Neural cell (in vitro differentiated cells): ENCODE results near the gene FAM117A. TPM values are rescaled to one million over a fixed set of nuclear protein-coding genes. Genes with fewer than 3 reads are reported as not detected.

Experiments used
- H2AFZ ChIP-seq: fragments of 200-600, 300-800 bp; sonication (generic), shearing (Covaris generic); 2 replicates; pipeline ENCODE4 v1.6.0; 2014; ENCODE audit warnings: low read depth, mild to moderate bottlenecking, antibody characterized with exemption, low read length, moderate library complexity
- H3F3A ChIP-seq: fragments of 200-600 bp; shearing (Covaris generic); 2 replicates; pipeline ENCODE4 v1.6.1; 2016; ENCODE audit warnings: mild to moderate bottlenecking, moderate library complexity, mixed read lengths, antibody characterized with exemption, low read length; ENCODE audit not compliant: insufficient read depth, poor library complexity, severe bottlenecking
- H3K27ac ChIP-seq: fragments of 200-600, 300-800 bp; sonication (generic), shearing (Covaris generic); 2 replicates; pipeline ENCODE4 v1.5.1; 2014; ENCODE audit warnings: mild to moderate bottlenecking, low read length, moderate library complexity
- H3K27me3 ChIP-seq: fragments of 300-800, 200-600 bp; sonication (generic), shearing (Covaris generic); 2 replicates; pipeline ENCODE4 v1.6.0; 2014; ENCODE audit warnings: mild to moderate bottlenecking, low read depth, low read length, moderate library complexity; ENCODE audit not compliant: insufficient read depth
- H3K36me3 ChIP-seq: fragments of 300-800, 200-600 bp; sonication (generic), shearing (Covaris generic); 2 replicates; pipeline ENCODE4 v1.5.1; 2014; ENCODE audit warnings: mild to moderate bottlenecking, antibody characterized with exemption, low read length, moderate library complexity; ENCODE audit not compliant: insufficient read depth
- H3K4me2 ChIP-seq: fragments of 300-800, 200-600 bp; sonication (generic), shearing (Covaris generic); 2 replicates; pipeline ENCODE4 v1.6.0; 2014; ENCODE audit warnings: mild to moderate bottlenecking, low read length
- H3K4me3 ChIP-seq: fragments of 300-800, 200-600 bp; sonication (generic), shearing (Covaris generic); 2 replicates; pipeline ENCODE4 v1.5.1; 2014; ENCODE audit warnings: mild to moderate bottlenecking, low read length, moderate library complexity
- H3K79me2 ChIP-seq: fragments of 200-600 bp; shearing (Covaris generic); replicated peaks from 2 replicates; pipeline ENCODE4 v1.6.0; 2014; ENCODE audit warnings: mild to moderate bottlenecking, low read length, moderate library complexity; ENCODE audit not compliant: insufficient read depth
- H3K9ac ChIP-seq: fragments of 300-800, 200-600 bp; sonication (generic), shearing (Covaris generic); 2 replicates; pipeline ENCODE4 v1.6.1; 2016; ENCODE audit warnings: mild to moderate bottlenecking, low read length, mixed read lengths
- H3K9me2 ChIP-seq: fragments of 200-600 bp; shearing (Covaris generic); 2 replicates; pipeline ENCODE4 v1.6.1; 2016; ENCODE audit warnings: mild to moderate bottlenecking, low read length, mixed read lengths; ENCODE audit not compliant: insufficient read depth
- H3K9me3 ChIP-seq: fragments of 200-600, 300-800 bp; sonication (generic), shearing (Covaris generic); 2 replicates; pipeline ENCODE4 v1.6.1; 2016; ENCODE audit warnings: mild to moderate bottlenecking, mixed run types, low read length, moderate library complexity, mixed read lengths
- H4K20me1 ChIP-seq: fragments of 200-600 bp; shearing (Covaris generic); 2 replicates; pipeline ENCODE4 v1.6.1; 2016; ENCODE audit warnings: mild to moderate bottlenecking, mixed run types; ENCODE audit not compliant: insufficient read depth
- CTCF ChIP-seq: fragments of 450-650 bp; IDR thresholded peaks from 2 replicates; pipeline ENCODE4 v1.5.1; 2014; ENCODE audit warnings: antibody characterized with exemption, mild to moderate bottlenecking, moderate library complexity; ENCODE audit not compliant: poor library complexity, severe bottlenecking
- EP300 ChIP-seq: fragments of 450-650 bp; conservative IDR thresholded peaks from 2 replicates; pipeline ENCODE4 v1.6.1; 2014; ENCODE audit warnings: antibody characterized with exemption, mild to moderate bottlenecking, moderate library complexity; ENCODE audit not compliant: poor library complexity, severe bottlenecking
- EZH2 ChIP-seq: fragments of 200-600, 300-800 bp; shearing (Covaris generic), sonication (generic); IDR thresholded peaks from 2 replicates; pipeline ENCODE4 v1.6.1; 2014; ENCODE audit warnings: antibody characterized with exemption, low read length, borderline replicate concordance, mild to moderate bottlenecking; ENCODE audit not compliant: insufficient read depth, poor library complexity, severe bottlenecking
- MXI1 ChIP-seq: fragments of 450-650 bp; conservative IDR thresholded peaks from 2 replicates; pipeline ENCODE4 v1.6.1; 2014; ENCODE audit warnings: antibody characterized with exemption, mild to moderate bottlenecking; ENCODE audit not compliant: poor library complexity, severe bottlenecking
- POLR2AphosphoS5 ChIP-seq: IDR thresholded peaks from 2 replicates; pipeline ENCODE4 v1.6.1; 2012
- RAD21 ChIP-seq: fragments of 450-650 bp; conservative IDR thresholded peaks from 2 replicates; pipeline ENCODE4 v1.6.1; 2014; ENCODE audit warnings: antibody characterized with exemption, mild to moderate bottlenecking, moderate library complexity
- REST ChIP-seq: IDR thresholded peaks from 2 replicates; pipeline ENCODE4 v1.6.1; 2012; ENCODE audit warnings: borderline replicate concordance
- SMC3 ChIP-seq: fragments of 450-650 bp; conservative IDR thresholded peaks from 2 replicates; pipeline ENCODE4 v1.6.1; 2014; ENCODE audit warnings: antibody characterized with exemption, mild to moderate bottlenecking, moderate library complexity; ENCODE audit not compliant: poor library complexity
- TAF1 ChIP-seq: IDR thresholded peaks from 2 replicates; pipeline ENCODE4 v1.6.1; 2012; ENCODE audit warnings: low read depth
- polyA minus RNA-seq: library from RNA; depleted of rRNA, polyadenylated mRNA; stranded (reverse); fragments of >200 nt; gene quantifications from 2 replicates; pipeline ENCODE4 v1.2.3, GENCODE V29; 2014
- polyA plus RNA-seq: library from polyadenylated mRNA; depleted of rRNA; stranded (reverse); fragments of >200 nt; gene quantifications from 2 replicates; pipeline ENCODE4 v1.2.3, GENCODE V29; 2014

The FAM117A gene
- polyA plus RNA-seq (2.3 and 3.7 TPM in 2 replicates), polyA minus RNA-seq (2.9 and 6.1 TPM in 2 replicates)

GRCh38 chr17:49763735-49764558, at the start of gene FAM117A:
FAM117A (minus strand) TSS chr17:49764131; CDS start chr17:49764087, 44 bp downstream.
- peak; percentile 91 for TF ChIP-seq POLR2AphosphoS5
- no peak for TF ChIP-seq SMC3
- TF ChIP-seq MXI1 = no peak
- TF ChIP-seq RAD21 = no peak
- no peak for TF ChIP-seq EP300
- TF ChIP-seq CTCF = no peak
- TF ChIP-seq REST = peak; percentile 46
- TF ChIP-seq EZH2 = no peak
- peak; percentile 60 for TF ChIP-seq TAF1

GRCh38 chr17:49809056-49809455, 45.1 kb upstream of the FAM117A start:
- Histone ChIP-seq H2AFZ (no peak overlapping the region), H3K27me3 (no peaks in the 10 kb centered on the region), H3K4me2 (no peak overlapping the region), H3F3A (no peaks in the 10 kb centered on the region), H3K36me3 (peaks cover 12% of the 10 kb centered on the region), H3K4me3 (no peak overlapping the region), H3K9me2 (no peaks in the 10 kb centered on the region), H3K9me3 (no peaks in the 10 kb centered on the region), H4K20me1 (no peaks in the 10 kb centered on the region), H3K79me2 (peaks cover 7% of the 10 kb centered on the region), H3K27ac (no peak overlapping the region), H3K9ac (no peak overlapping the region)
- TF ChIP-seq CTCF (no peak), MXI1 (no peak), TAF1 (no peak), SMC3 (no peak), POLR2AphosphoS5 (no peak)

More at GRCh38 chr17:49763735-49764558, at the start of gene FAM117A:
- no peaks in the 10 kb centered on the region for H3F3A ChIP-seq
- no peaks in the 10 kb centered on the region for H3K9me2 ChIP-seq
- H2AFZ ChIP-seq = peak within 1 kb of the TSS; percentile 65
- H3K79me2 ChIP-seq = peaks cover 3% of the 10 kb centered on the region
- H3K27me3 ChIP-seq = peaks cover 8% of the 10 kb centered on the region
- peak within 1 kb of the TSS; percentile 59 for H3K4me2 ChIP-seq
- H3K9me3 ChIP-seq = no peaks in the 10 kb centered on the region
- H3K9ac ChIP-seq = peak within 1 kb of the TSS; percentile 69
- peak within 1 kb of the TSS; percentile 84 for H3K4me3 ChIP-seq
- H3K36me3 ChIP-seq = no peaks in the 10 kb centered on the region
- H3K27ac ChIP-seq = peak within 1 kb of the TSS; percentile 40
- no peaks in the 10 kb centered on the region for H4K20me1 ChIP-seq
